Neural cell (in vitro differentiated cells): ENCODE measurements around the gene CYB561A3. TPM values are rescaled to one million over a fixed set of nuclear protein-coding genes. Genes with fewer than 3 reads are reported as not detected.

Experiments
- H2AFZ ChIP-seq: fragments of 200-600, 300-800 bp; sonication (generic), shearing (Covaris generic); 2 replicates; pipeline ENCODE4 v1.6.0; 2014; ENCODE audit warnings: low read depth, mild to moderate bottlenecking, antibody characterized with exemption, low read length, moderate library complexity
- H3F3A ChIP-seq: fragments of 200-600 bp; shearing (Covaris generic); 2 replicates; pipeline ENCODE4 v1.6.1; 2016; ENCODE audit warnings: mild to moderate bottlenecking, moderate library complexity, mixed read lengths, antibody characterized with exemption, low read length; ENCODE audit not compliant: insufficient read depth, poor library complexity, severe bottlenecking
- H3K27ac ChIP-seq: fragments of 200-600, 300-800 bp; sonication (generic), shearing (Covaris generic); 2 replicates; pipeline ENCODE4 v1.5.1; 2014; ENCODE audit warnings: mild to moderate bottlenecking, low read length, moderate library complexity
- H3K27me3 ChIP-seq: fragments of 300-800, 200-600 bp; sonication (generic), shearing (Covaris generic); 2 replicates; pipeline ENCODE4 v1.6.0; 2014; ENCODE audit warnings: mild to moderate bottlenecking, low read depth, low read length, moderate library complexity; ENCODE audit not compliant: insufficient read depth
- H3K36me3 ChIP-seq: fragments of 300-800, 200-600 bp; sonication (generic), shearing (Covaris generic); 2 replicates; pipeline ENCODE4 v1.5.1; 2014; ENCODE audit warnings: mild to moderate bottlenecking, antibody characterized with exemption, low read length, moderate library complexity; ENCODE audit not compliant: insufficient read depth
- H3K4me2 ChIP-seq: fragments of 300-800, 200-600 bp; sonication (generic), shearing (Covaris generic); 2 replicates; pipeline ENCODE4 v1.6.0; 2014; ENCODE audit warnings: mild to moderate bottlenecking, low read length
- H3K4me3 ChIP-seq: fragments of 300-800, 200-600 bp; sonication (generic), shearing (Covaris generic); 2 replicates; pipeline ENCODE4 v1.5.1; 2014; ENCODE audit warnings: mild to moderate bottlenecking, low read length, moderate library complexity
- H3K79me2 ChIP-seq: fragments of 200-600 bp; shearing (Covaris generic); replicated peaks from 2 replicates; pipeline ENCODE4 v1.6.0; 2014; ENCODE audit warnings: mild to moderate bottlenecking, low read length, moderate library complexity; ENCODE audit not compliant: insufficient read depth
- H3K9ac ChIP-seq: fragments of 300-800, 200-600 bp; sonication (generic), shearing (Covaris generic); 2 replicates; pipeline ENCODE4 v1.6.1; 2016; ENCODE audit warnings: mild to moderate bottlenecking, low read length, mixed read lengths
- H3K9me2 ChIP-seq: fragments of 200-600 bp; shearing (Covaris generic); 2 replicates; pipeline ENCODE4 v1.6.1; 2016; ENCODE audit warnings: mild to moderate bottlenecking, low read length, mixed read lengths; ENCODE audit not compliant: insufficient read depth
- H3K9me3 ChIP-seq: fragments of 200-600, 300-800 bp; sonication (generic), shearing (Covaris generic); 2 replicates; pipeline ENCODE4 v1.6.1; 2016; ENCODE audit warnings: mild to moderate bottlenecking, mixed run types, low read length, moderate library complexity, mixed read lengths
- H4K20me1 ChIP-seq: fragments of 200-600 bp; shearing (Covaris generic); 2 replicates; pipeline ENCODE4 v1.6.1; 2016; ENCODE audit warnings: mild to moderate bottlenecking, mixed run types; ENCODE audit not compliant: insufficient read depth
- EP300 ChIP-seq: fragments of 450-650 bp; conservative IDR thresholded peaks from 2 replicates; pipeline ENCODE4 v1.6.1; 2014; ENCODE audit warnings: antibody characterized with exemption, mild to moderate bottlenecking, moderate library complexity; ENCODE audit not compliant: poor library complexity, severe bottlenecking
- EZH2 ChIP-seq: fragments of 200-600, 300-800 bp; shearing (Covaris generic), sonication (generic); IDR thresholded peaks from 2 replicates; pipeline ENCODE4 v1.6.1; 2014; ENCODE audit warnings: antibody characterized with exemption, low read length, borderline replicate concordance, mild to moderate bottlenecking; ENCODE audit not compliant: insufficient read depth, poor library complexity, severe bottlenecking
- MXI1 ChIP-seq: fragments of 450-650 bp; conservative IDR thresholded peaks from 2 replicates; pipeline ENCODE4 v1.6.1; 2014; ENCODE audit warnings: antibody characterized with exemption, mild to moderate bottlenecking; ENCODE audit not compliant: poor library complexity, severe bottlenecking
- POLR2AphosphoS5 ChIP-seq: IDR thresholded peaks from 2 replicates; pipeline ENCODE4 v1.6.1; 2012
- RAD21 ChIP-seq: fragments of 450-650 bp; conservative IDR thresholded peaks from 2 replicates; pipeline ENCODE4 v1.6.1; 2014; ENCODE audit warnings: antibody characterized with exemption, mild to moderate bottlenecking, moderate library complexity
- REST ChIP-seq: IDR thresholded peaks from 2 replicates; pipeline ENCODE4 v1.6.1; 2012; ENCODE audit warnings: borderline replicate concordance
- SMC3 ChIP-seq: fragments of 450-650 bp; conservative IDR thresholded peaks from 2 replicates; pipeline ENCODE4 v1.6.1; 2014; ENCODE audit warnings: antibody characterized with exemption, mild to moderate bottlenecking, moderate library complexity; ENCODE audit not compliant: poor library complexity
- TAF1 ChIP-seq: IDR thresholded peaks from 2 replicates; pipeline ENCODE4 v1.6.1; 2012; ENCODE audit warnings: low read depth
- polyA plus RNA-seq: library from polyadenylated mRNA; depleted of rRNA; stranded (reverse); fragments of >200 nt; gene quantifications from 2 replicates; pipeline ENCODE4 v1.2.3, GENCODE V29; 2014
- TF ChIP-seq, protein P1 (sequence below): fragments of 450-650 bp; IDR thresholded peaks from 2 replicates; pipeline ENCODE4 v1.5.1; 2014; ENCODE audit warnings: antibody characterized with exemption, mild to moderate bottlenecking, moderate library complexity; ENCODE audit not compliant: poor library complexity, severe bottlenecking

The CYB561A3 gene
- polyA plus RNA-seq, 1 donor from 2014 or later = 36.3 TPM

DNA sequence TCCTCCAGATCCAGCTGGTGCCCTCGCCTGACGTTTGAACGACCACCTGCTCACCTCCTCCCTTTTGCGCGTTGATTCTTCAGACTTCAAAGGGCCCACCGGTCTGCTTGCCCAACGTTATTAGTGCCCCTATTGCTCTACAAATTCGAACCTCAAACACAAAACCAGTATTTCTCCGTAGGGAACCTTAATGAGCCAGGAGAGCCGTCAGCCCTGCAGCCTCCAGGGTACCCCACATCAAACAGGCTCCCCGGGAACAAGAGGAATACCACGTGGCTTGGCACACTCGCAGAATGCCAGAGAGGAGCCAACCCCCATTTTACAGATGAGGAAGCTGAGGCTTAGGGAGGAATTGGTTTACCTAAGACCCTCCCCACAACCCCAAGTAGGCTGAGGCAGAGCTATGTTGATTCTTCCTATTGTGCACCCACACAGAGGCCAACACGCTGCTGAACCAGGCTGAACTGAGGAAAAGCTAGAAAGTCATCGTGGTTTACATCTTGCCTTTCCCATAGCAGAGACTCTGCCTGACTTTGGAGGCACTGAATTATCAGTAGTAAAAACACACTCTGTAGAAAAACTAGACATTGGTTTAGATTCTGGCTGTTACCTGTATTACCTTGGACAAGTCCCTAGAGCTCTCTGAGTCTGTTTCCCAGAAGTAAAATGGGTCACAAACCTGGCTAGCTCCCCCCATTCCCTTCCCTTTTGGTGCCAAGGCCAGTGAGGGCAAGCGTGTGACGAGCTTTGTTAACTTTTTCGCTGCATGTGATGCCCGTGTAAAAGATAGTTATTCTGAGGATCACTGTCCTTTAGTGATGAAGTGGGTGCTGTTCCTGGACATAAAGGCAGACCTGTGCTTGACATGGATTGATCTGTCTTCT is 27.9 kb downstream of the CYB561A3 start:
- Histone ChIP-seq H2AFZ (peak overlapping the region; percentile 76), H3K79me2 (peaks cover 40% of the 10 kb centered on the region), H3F3A (no peaks in the 10 kb centered on the region), H3K27me3 (no peaks in the 10 kb centered on the region), H3K36me3 (no peaks in the 10 kb centered on the region), H3K9me3 (no peaks in the 10 kb centered on the region), H3K27ac (peak overlapping the region; percentile 93), H3K9me2 (no peaks in the 10 kb centered on the region), H3K4me3 (peak overlapping the region; percentile 99), H3K4me2 (peak overlapping the region; percentile 89), H4K20me1 (no peaks in the 10 kb centered on the region), H3K9ac (peak overlapping the region; percentile 93)
- peak; percentile 0 for TF ChIP-seq SMC3
- TF ChIP-seq, protein P1, sequence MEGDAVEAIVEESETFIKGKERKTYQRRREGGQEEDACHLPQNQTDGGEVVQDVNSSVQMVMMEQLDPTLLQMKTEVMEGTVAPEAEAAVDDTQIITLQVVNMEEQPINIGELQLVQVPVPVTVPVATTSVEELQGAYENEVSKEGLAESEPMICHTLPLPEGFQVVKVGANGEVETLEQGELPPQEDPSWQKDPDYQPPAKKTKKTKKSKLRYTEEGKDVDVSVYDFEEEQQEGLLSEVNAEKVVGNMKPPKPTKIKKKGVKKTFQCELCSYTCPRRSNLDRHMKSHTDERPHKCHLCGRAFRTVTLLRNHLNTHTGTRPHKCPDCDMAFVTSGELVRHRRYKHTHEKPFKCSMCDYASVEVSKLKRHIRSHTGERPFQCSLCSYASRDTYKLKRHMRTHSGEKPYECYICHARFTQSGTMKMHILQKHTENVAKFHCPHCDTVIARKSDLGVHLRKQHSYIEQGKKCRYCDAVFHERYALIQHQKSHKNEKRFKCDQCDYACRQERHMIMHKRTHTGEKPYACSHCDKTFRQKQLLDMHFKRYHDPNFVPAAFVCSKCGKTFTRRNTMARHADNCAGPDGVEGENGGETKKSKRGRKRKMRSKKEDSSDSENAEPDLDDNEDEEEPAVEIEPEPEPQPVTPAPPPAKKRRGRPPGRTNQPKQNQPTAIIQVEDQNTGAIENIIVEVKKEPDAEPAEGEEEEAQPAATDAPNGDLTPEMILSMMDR = no peak
- TF ChIP-seq RAD21 = no peak

- Histone ChIP-seq H2AFZ (peak within 1 kb of the TSS; percentile 76), H3K27ac (peak within 1 kb of the TSS; percentile 93)
Observed at GRCh38 chr11:61332797-61333549, 28.7 kb downstream of the CYB561A3 start, which contains the start of the genes DDB1 and TKFC. DDB1 (minus strand) TSS chr11:61333105; CDS start chr11:61332968, 137 bp downstream. TKFC (plus strand) TSS chr11:61333228; CDS start chr11:61334729, 1,501 bp downstream.

More at GRCh38 chr11:61332797-61333549, 28.7 kb downstream of the CYB561A3 start, which contains the start of the genes DDB1 and TKFC:
- Histone ChIP-seq H3K79me2 (peaks cover 45% of the 10 kb centered on the region), H3K4me2 (peak within 1 kb of the TSS; percentile 98), H3K36me3 (no peaks in the 10 kb centered on the region), H3K9me2 (no peaks in the 10 kb centered on the region), H3K27me3 (no peaks in the 10 kb centered on the region), H3K4me3 (peak within 1 kb of the TSS; percentile 99), H4K20me1 (no peaks in the 10 kb centered on the region), H3K9me3 (no peaks in the 10 kb centered on the region), H3F3A (no peaks in the 10 kb centered on the region), H3K9ac (peak within 1 kb of the TSS; percentile 93)
- TF ChIP-seq REST (peak; percentile 86), POLR2AphosphoS5 (peak; percentile 88), EZH2 (no peak), RAD21 (peak; percentile 36), TAF1 (peak; percentile 84), MXI1 (peak; percentile 96), EP300 (no peak), SMC3 (peak; percentile 35)
- TF ChIP-seq, protein P1 = no peak
